Epidermal melanocyte (primary cell): ENCODE measurements around the gene DCUN1D4.
"Not testable (repeated sequence)": the region's sequence is repeated elsewhere in the genome, so short reads cannot be mapped to it uniquely, and the experiment has no call there.

Experiments
- DNase-seq: peaks from one replicate; pipeline ENCODE4 v3.0.0; 2011; ENCODE audit warnings: low spot score; ENCODE audit not compliant: insufficient read length

The DCUN1D4 gene

GRCh38 chr4:51893402-51893801 is 50.4 kb downstream of the DCUN1D4 start:
- not testable (repeated sequence) for DNase-seq

DNA sequence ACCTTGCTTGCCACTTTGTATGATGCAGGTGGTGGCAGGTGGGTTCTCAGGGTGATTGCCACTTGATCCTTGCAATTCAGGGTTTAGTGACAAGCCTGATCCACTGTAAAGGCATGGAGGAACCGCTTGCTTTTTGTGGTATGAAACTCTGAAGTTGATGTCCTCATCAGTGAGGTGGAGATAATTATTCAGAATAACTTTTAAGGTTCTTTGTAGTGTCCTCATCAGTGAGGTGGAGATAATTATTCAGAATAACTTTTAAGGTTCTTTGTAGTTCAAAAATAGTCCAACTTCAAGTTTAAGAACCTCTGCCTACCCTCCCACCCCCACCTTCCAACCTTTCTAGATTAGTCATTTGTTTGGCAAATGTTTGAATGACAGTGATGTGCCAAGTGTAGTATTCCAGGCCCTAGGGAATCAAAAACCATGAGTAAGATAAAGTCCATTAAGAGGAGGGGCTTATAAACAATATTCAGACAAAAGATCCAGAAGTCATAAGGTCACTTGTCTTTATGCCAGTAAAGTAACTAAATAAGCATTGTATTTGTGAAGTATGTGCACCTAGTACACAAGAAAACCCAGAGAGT is 51.2 kb downstream of the DCUN1D4 start:
- no peak for DNase-seq

GRCh38 chr4:51895158-51895557 is 52.2 kb downstream of the DCUN1D4 start:
- no peak for DNase-seq

DNA sequence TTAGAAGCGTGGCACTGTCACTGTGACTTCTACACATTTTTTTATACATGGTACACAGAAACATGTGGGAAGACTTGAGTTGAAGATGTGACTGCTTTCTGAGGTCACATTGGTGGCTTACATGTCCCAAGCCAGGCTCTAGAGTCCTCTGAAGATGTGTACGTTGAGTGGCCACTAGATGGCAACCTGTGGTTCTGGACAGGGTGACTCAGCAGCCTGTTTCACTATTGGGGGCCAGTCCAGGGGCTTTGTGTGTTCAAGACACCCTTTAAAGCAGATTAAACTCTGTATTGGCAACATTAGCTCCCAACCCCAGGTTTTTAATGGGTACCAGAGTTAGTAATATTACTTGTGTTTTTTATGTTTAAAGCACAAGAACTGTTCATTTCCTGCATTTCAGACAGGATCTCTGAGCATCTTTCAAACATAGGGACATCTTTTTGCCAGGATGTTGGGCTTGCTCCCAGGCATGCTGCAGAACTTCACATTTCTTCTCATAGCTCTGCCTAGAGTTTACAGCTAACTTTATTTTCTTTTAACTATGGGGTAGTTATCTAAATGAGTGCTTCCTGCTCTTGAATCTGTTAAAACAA is 53.0 kb downstream of the DCUN1D4 start:
- peak; percentile 69 for DNase-seq

- no peak for DNase-seq
Measured at GRCh38 chr4:51901363-51901762, 58.4 kb downstream of the DCUN1D4 start.

DNA sequence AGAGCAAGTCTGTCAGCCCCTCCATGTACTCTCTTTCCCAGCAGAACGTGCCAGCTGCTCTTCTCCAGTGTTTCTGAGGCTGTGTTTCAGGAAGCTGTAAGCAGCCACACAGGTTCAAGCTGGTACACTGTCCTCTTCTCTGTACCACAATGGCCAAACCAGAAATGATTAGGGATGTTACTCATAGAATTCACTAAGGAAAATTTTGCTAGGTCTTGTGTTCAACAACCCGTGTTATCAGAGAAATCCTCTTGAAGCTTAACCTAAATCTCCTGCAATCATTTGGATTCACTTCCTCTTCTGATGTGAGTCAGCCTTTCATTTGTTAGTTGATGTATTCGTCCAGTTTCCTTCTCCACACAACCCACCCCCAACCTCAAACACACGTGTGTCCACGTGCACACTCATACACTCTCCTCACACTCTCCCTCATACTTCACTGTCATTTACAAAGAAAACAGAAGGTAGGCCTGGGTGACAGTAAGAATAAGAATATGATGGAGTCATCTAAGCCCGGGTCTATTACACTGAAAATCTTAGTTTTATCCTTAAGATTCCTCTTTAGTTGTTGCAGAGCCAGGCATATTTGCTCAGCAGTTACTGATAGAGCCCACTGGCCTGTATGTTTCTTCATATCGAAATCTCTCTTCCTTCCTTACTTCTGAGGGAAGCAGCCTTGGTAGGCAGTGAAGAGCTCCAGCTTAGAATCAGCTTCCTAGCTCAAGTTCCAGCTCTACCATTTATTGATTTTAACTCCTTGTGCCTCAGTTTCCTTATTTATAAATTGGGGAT is 63.4 kb downstream of the DCUN1D4 start:
- DNase-seq = no peak

- DNase-seq = no peak
Measured at GRCh38 chr4:51907006-51907669, 64.2 kb downstream of the DCUN1D4 start.

DNA sequence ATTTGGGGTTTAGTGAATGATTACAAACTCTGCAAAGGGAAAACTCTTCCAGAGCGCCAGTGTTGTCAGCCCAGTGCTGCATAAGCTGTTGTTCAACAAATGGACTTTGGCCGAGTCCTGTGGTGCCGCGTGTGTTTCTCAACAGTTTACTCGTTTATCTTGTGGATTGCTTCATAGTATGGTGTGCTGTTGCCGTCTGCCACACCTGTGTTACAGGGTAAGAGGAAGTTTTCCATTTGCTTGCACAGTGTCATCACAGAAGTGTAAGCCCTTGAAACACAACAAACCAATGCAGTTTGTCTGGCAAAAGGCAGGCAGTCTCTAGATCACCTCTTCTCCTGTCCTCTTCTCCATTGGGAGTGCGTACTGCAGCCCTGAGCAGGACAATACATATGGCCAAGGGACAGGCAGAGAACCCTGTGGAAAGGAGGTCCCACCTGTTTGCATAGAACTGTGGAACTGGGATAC is 66.3 kb downstream of the DCUN1D4 start:
- no peak for DNase-seq

GRCh38 chr4:51918251-51918650 is 75.3 kb downstream of the DCUN1D4 start:
- DNase-seq = no peak

DNA sequence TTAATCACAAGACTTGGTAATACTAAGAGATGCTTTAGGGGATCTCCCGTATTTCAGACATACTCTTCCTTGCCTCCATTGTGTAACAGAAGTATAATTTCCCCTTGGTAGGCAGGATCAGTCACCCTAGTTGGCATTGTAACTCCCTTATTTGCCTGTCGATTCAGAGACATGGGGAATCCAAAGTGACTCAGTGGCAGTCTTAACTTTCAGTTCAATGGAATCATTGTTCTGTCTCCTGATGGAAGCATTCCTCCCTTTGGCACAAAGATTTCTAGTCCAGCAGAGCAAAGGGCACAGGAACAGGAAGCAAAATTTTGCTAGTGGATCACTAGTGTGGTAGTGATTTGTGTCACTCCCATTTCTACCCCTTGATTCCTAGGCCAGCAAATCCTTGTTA is 80.4 kb downstream of the DCUN1D4 start:
- no peak for DNase-seq

GRCh38 chr4:51925307-51925706 is 82.4 kb downstream of the DCUN1D4 start:
- DNase-seq = no peak

- no peak for DNase-seq
Measured at GRCh38 chr4:51930557-51930956, 87.6 kb downstream of the DCUN1D4 start.

GRCh38 chr4:51931461-51931860 is 88.5 kb downstream of the DCUN1D4 start:
- no peak for DNase-seq

- no peak for DNase-seq
Measured at GRCh38 chr4:51932261-51932660, 89.3 kb downstream of the DCUN1D4 start.

DNA sequence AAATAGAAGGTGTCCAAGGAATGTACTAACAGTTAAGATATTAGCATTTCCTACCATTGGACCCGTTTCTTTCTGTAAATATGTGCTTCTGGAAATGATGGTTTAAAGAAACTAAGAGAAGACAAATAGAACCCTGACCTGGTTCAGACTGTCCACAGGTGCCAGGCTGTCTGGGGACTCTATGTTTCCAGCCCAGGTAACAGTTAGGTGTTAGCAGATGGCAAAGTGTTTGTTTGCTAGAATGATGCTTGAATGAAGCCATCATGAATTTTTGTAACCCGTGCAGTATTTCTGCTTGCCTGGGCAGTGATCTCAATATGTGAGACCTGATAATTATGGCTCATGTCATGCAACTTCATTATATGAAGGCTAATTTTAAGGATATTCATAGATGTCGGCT is 89.7 kb downstream of the DCUN1D4 start:
- DNase-seq = no peak

DNA sequence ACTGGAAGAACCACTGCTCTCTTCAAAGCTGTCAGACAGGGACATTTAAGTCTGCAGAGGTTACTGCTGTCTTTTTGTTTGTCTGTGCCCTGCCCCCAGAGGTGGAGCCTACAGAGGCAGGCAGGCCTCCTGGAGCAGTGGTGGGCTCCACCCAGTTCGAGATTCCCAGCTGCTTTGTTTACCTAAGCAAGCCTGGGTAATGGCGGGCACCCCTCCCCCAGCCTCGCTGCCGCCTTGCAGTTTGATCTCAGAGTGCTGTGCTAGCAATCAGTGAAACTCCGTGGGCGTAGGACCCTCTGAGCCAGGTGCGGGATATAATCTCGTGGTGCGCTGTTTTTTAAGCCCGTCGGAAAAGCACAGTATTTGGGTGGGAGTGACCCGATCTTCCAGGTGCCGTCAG is 97.5 kb downstream of the DCUN1D4 start:
- not testable (repeated sequence) for DNase-seq

DNA sequence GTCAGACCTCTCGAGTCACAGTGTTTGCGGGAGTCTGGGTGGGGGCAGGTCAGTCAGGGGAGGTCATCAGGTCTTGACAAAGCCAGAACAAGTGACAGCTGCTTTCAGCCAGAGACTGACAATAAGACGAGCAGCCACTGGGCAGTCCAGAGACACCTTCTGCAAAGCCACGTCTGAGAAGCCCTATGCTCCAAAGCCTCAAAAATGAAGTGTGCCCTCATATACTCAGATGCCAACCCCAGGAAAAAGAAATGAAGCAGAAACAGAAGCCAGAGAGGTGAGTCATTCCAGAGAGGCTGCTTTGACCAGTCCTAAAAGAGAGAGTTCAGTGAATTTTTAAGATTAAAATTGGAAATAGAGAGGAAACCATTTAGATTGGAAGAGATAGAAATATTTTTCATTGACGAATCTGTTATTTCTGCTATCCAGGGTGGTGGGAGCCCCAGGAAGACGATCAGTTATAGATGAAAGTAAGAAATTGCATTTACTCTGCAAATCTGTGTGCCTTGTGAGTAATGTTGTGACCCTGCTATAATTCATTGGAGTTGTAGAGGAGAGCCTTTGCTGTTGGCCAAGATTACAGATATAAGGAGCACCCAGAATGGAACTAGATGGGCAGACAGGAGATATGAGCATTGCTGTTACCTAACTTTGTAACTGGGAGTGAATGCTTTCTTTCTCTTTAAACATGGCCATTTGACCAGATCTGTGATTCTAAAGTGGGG is 99.3 kb downstream of the DCUN1D4 start:
- no peak for DNase-seq

GRCh38 chr4:51942833-51943215 is 99.9 kb downstream of the DCUN1D4 start:
- DNase-seq = no peak

DNA sequence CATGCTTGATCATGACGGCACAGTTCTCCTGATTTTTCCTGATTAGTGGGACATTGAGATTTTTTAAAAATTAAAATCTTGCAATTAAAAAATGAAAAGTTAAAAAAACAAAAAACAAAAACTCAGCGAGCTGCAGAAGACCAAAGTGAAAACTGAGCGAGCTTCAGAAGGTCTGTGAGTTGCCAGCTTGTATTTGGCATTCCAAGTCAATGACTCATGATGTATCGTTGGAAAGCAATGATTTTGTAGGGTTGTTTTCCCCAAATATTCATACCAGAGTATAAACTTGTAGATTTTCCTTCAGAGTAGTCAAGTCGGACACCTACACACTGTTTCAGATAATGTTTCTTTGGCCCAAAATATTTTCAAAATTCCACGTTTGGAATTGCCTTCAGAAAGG is 100.3 kb downstream of the DCUN1D4 start:
- no peak for DNase-seq

- no peak for DNase-seq
Measured at GRCh38 chr4:51958199-51958968, 115.4 kb downstream of the DCUN1D4 start.

DNA sequence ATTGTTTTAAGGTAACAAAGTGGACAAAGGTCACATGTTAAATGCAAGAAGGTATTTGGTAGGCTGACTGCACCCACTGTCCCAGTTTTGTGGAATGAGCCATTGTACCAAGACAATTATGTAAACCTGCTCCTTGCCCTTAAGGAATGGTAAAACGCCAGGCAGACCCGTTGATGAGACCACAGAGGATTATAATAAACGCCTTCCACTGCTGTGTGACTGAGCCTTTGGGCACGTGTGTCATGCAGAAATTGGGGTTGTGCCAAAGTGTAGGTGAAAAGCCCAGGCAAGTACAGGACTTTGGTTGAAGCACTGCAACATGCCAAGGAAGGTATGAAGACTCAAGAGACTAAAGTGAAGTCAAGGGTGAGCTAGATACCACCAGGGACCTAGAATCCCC is 117.5 kb downstream of the DCUN1D4 start:
- DNase-seq = no peak
